Measurements from ENCODE around the gene ENO3.

The ENO3 gene

DNA sequence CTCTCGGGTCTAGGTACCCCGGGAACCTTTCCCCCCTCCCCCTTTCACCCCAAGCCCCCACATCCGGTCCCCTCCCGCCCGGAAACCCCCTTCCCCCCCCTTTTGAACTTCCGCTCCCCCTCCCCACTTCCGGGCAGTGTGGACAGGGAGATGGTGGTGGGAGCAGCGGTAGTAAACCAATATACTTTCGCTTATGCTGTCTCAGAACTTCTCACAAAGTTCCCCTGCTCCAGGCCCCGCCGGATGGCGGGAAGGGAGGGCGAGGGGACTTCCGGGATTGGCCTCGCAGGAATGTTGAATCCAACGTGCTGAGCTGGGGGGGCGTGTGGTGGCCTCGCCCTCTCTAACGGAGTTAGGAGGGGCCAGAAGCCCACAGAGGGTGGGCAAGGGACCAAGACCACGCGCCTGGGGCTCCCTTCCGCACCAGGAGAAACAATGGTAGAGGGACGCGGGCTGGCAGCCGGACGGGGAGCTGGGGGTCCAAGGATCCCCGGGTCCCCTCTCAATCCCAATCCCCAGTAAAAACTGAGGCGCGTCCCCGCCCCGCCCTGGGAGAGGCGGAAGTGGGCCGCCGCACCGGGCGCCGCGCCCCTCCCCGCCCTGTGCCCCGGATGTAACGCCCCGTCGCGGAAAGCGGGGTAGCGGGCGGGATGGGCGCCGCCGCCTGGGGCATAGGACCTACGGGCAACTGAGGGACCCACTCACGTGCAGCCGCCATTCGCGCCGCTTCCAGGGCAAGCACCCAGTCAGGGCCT lies 3.3 kb upstream of the ENO3 start:
- H3K4me3 ChIP-seq (ENCODE audit: low read length): peak overlapping the region; percentile 93
- TF ChIP-seq, protein P1, sequence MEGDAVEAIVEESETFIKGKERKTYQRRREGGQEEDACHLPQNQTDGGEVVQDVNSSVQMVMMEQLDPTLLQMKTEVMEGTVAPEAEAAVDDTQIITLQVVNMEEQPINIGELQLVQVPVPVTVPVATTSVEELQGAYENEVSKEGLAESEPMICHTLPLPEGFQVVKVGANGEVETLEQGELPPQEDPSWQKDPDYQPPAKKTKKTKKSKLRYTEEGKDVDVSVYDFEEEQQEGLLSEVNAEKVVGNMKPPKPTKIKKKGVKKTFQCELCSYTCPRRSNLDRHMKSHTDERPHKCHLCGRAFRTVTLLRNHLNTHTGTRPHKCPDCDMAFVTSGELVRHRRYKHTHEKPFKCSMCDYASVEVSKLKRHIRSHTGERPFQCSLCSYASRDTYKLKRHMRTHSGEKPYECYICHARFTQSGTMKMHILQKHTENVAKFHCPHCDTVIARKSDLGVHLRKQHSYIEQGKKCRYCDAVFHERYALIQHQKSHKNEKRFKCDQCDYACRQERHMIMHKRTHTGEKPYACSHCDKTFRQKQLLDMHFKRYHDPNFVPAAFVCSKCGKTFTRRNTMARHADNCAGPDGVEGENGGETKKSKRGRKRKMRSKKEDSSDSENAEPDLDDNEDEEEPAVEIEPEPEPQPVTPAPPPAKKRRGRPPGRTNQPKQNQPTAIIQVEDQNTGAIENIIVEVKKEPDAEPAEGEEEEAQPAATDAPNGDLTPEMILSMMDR (conservative IDR thresholded peaks at IDR 0.05; ENCODE audit: low read depth, low read length): no peak
- DNase-seq (ENCODE audit: low read depth): no peak

DNA sequence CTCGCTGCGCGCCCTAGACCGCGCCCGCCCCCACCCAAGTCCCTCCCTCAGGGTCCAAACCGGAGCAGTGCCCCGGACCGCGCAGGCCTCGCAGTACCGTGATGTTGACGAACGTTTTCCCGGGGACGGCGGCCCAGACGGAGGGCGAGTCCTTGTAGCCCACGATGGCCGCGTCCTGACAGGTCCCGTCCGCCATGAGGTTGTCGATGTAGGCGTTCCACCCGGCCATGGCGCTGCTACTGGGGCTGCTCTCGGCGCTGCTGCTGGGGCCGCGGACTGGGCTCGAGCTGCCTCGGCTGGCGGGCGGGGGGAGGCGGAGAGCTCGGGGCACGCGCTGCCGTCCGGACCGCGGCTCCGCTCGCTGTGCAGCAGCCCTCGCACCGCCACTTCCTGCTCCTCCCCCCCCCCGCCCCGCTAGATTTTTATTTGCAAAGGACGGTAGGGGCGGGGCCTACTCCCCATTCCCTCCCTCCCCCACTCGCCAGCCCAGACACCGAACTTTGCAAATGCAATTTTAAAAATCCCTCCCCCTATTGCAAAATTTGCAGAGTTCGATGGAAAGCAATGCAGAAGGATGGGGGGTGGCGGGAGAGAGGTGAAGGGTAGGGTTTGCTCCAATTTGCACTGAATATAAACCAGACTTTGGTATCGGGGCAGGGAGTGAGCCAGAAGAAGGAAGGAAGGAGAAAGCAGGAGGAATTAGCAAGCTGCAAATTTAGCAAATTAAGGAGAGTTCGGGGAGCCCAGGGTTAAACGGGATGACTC lies 2.6 kb upstream of the ENO3 start, which contains the start of gene PFN1:
PFN1 (minus strand) TSS at position 365 of the 765 bp plus-strand sequence; CDS start at position 229, 136 bp downstream.
- TF ChIP-seq, protein P1 (conservative IDR thresholded peaks at IDR 0.05; ENCODE audit: low read depth, low read length): no peak
- H3K4me3 ChIP-seq (ENCODE audit: low read length): peak within 1 kb of the TSS; percentile 93
- peak; percentile 63 for DNase-seq (ENCODE audit: low read depth)

DNA sequence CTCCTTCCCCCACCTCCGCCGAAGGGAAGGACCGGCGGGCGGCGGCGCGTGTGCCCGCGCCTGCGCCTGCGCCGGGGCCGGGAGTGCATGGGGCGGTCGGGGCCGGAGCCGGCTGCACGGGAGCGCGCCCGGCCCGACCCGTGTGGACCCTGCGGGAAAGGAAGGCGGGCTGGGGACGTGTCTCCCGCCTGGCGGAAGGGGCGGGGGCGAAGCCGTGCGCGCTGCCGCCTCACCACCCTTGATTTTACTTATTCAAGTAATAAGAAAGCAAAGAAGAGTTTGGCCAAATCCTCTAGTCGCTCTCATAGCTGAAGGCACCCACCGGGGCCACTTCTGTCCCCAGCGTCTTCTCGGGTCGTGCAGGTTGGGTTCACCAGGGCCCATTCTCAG lies 2.0 kb upstream of the ENO3 start:
- DNase-seq (ENCODE audit: low read depth): no peak

DNA sequence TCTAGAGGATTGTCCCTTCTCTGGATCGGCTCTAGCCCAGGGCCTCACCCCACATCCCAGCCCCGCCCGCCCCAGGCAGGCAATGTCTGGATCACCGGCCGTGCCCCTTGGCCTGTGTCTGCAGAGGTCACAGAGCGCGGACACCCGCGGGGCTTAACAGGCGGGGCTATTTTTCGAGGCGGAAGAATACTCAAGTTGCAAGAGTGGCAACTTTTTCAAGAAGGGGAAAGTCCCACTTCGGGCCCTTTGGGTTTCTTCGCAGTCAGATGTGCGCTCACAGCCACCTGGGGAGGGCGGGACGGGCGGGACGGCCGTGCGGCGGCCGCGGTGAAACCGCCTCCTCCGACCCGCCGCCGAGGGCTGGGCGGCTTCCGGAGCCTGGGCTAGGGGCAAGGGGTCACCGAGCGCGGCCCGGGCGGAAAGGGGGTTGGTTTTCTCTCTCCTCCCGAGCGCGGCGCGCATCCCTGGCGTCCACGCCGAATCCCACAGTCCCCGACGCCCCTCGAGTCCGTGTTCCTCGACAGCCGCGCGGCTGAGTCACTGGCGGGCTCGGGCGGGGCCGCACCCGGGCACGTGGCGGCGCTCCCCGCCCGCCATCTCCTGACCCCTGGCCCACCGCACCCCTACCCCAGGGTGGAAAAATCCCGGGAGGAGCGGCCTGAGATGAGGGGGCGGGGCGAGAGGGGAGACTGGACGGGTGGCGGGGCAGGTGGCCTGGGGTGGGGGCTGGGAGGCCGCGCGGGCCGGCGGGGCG lies 1.4 kb upstream of the ENO3 start:
- TF ChIP-seq, protein P1 (conservative IDR thresholded peaks at IDR 0.05; ENCODE audit: low read depth, low read length): no peak
- DNase-seq (ENCODE audit: low read depth): no peak

More for the DNA sequence above, 2.0 kb upstream of the ENO3 start:
- H3K4me3 ChIP-seq (ENCODE audit: low read length): peak overlapping the region; percentile 93
- TF ChIP-seq, protein P1 (conservative IDR thresholded peaks at IDR 0.05; ENCODE audit: low read depth, low read length): no peak

DNA sequence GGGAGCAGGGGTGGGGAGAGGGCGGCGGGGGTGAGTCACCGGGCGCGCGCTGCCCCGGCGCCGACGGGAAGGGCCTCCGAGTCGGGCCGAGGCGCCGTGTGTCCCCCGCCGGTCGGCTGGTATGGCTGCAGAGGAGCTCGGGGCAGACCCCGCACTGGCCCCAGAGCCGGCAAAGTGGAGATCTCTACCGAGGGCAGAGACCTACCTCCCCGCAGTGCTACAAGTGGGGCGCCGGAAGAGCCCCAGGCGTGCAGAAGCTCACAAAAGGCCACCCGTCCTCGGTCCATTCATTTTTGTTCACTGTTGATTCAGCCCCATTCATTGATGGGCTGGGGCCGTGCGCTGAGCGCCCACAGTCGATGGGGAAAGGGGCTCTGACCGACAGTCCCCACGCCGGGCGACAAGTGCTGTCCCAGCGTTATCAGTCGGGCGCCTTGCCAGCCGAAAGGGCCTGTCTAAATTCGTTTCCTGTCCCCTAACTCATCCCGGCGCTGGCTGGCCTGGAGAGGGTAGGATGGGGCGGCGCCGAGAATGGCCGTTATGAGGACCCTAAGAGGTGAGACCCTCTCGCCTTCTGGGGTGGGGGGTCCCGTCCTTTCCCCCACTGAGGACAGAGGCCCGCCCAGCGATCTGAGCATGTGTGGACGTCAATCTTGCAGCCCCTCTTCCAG lies 709 bp upstream of the ENO3 start:
- H3K4me3 ChIP-seq (ENCODE audit: low read length): peak overlapping the region; percentile 45
- TF ChIP-seq, protein P1 (conservative IDR thresholded peaks at IDR 0.05; ENCODE audit: low read depth, low read length): no peak
- no peak for DNase-seq (ENCODE audit: low read depth)

More for the DNA sequence above, 1.4 kb upstream of the ENO3 start:
- peak overlapping the region; percentile 60 for H3K4me3 ChIP-seq (ENCODE audit: low read length)

DNA sequence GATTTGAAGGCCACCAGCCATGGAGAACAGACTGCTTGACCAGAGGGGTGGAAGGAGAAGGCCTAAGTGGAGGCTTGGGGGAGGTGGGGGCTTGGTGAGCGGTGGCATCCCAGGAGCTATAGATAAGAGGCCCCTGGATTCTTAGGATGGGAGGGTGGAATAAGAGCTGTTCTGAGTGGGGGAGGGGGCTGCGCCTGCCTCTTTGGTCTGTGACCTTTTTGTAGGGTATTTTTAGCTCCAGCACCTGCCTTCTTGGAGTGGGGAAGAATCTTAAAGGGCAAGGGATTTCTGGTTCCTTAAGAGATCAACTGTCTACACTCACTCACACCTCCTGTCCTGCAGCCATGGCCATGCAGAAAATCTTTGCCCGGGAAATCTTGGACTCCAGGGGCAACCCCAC lies 567 bp downstream of the ENO3 start:
- H3K4me3 ChIP-seq (ENCODE audit: low read length): no peak overlapping the region
- TF ChIP-seq, protein P1 (conservative IDR thresholded peaks at IDR 0.05; ENCODE audit: low read depth, low read length): no peak
- DNase-seq (ENCODE audit: low read depth): no peak

All from retinal pigment epithelial cell (primary cell).